HG03342 (cell line): ENCODE measurements around the gene LPAR3.
"Not testable (repeated sequence)": the region's sequence is repeated elsewhere in the genome, so short reads cannot be mapped to it uniquely, and the experiment has no call there.

Experiments
- ATAC-seq: cut with Tn5 transposase; IDR thresholded peaks from one replicate; pipeline ENCODE4 v1.9.1; 2021; ENCODE audit warnings: mild to moderate bottlenecking, moderate library complexity; ENCODE audit not compliant: unreplicated experiment

LPAR3 gene

DNA sequence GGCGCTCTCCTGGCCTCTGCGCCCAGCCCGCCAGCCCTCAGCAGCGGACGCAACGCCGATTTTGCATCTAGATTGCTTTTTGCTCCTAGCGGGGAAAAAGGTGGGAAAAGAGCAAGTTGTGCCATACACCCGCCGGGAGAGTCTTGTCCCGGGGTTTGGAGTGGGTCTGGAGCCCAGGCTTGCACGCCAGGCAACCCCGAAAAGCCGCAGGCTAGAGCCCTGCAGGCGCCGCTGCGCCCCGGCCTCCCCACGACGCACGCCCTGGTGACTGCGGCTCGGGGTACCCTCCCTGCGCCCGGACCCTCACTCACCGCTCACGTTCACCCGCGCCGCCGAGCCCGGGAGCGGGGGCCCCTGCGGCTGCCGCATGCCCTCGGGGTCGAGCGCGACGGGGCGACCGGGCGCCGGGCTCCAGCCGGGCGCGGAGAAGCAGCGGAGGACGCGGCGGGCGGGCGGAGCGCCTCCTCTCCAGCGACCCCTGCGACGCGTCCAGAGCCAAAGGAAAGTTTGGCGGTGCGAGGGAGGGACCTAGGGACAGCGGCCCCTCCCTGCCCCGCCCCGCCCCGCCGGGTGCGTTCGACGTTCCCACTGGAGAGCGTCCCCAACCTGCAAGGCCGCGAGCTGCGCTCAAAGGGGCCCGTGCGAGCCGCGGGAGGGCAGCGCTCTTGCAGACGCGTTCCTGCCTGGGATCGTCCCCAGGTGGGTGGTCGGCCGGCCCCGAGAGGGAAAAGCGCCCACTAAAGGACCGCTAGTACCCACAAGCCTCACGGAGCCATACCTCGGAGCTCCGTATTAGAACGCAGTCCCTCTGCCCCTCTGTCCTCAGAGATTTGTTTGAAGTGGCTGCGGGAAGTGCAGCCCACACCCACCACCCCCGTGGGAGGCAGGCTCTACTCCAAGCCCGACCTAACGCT is at the start of gene LPAR3:
TSS of gene LPAR3 (minus strand) at position 502 of the 914 bp plus-strand sequence. CDS start 27,086 bp downstream, outside the sequence.
- no peak for ATAC-seq

- ATAC-seq = no peak
These were observed 48.8 kb upstream of the LPAR3 start for GRCh38 chr1:84941843-84942242.

DNA sequence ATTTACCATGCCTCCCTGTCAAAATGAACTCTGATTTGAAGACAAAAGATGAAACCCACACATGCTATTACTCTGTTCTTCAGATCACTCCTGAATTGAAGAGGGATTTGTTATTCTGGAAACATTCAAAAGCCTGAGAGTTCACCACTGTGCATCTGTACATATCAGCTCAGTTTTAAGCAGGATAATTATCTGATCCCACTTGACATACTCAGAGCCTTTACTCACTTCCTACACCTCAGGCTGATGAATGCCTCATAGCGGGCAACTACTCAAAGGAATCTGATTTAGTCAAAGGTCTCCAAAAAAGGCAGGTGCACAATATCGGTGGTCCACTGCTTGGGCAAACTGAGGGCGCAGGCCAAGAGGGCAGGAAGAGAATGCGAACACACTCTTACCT is 47.5 kb upstream of the LPAR3 start:
- no peak for ATAC-seq

GRCh38 chr1:84939761-84940160 is 46.8 kb upstream of the LPAR3 start:
- no peak for ATAC-seq

GRCh38 chr1:84939151-84939550 is 46.1 kb upstream of the LPAR3 start:
- ATAC-seq = no peak

- no peak for ATAC-seq
These were observed 43.3 kb upstream of the LPAR3 start for GRCh38 chr1:84936116-84936810.

GRCh38 chr1:84933011-84933611 is 40.1 kb upstream of the LPAR3 start:
- no peak for ATAC-seq

- ATAC-seq = no peak
These were observed 37.8 kb upstream of the LPAR3 start for GRCh38 chr1:84930831-84931230.

- no peak for ATAC-seq
These were observed 37.3 kb upstream of the LPAR3 start for GRCh38 chr1:84930329-84930728.

DNA sequence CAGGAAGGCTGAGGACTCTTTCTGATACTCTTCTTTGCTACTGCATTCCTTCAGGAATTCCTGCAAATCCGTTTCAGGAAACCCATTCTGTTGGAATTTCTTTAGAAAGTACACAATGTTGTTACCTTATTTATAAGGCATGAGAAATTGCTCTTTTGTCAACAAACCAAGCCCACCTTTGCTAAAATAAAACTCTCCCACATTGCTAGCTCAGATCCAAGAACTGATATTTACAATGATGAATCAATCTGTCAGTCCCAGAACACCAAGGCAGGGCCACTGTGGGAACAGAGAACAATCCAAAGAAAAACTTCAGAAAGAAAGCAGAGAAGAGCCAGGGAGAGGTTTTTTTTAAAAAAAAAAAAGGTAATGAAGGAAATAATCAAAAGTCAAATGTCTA is 36.6 kb upstream of the LPAR3 start:
- ATAC-seq = no peak

- no peak for ATAC-seq
These were observed 36.0 kb upstream of the LPAR3 start for GRCh38 chr1:84928979-84929378.

GRCh38 chr1:84923317-84923716 is 30.3 kb upstream of the LPAR3 start:
- no peak for ATAC-seq

- ATAC-seq = no peak
These were observed 27.2 kb upstream of the LPAR3 start for GRCh38 chr1:84920159-84920558.

- no peak for ATAC-seq
These were observed 26.5 kb upstream of the LPAR3 start for GRCh38 chr1:84919461-84919970.

DNA sequence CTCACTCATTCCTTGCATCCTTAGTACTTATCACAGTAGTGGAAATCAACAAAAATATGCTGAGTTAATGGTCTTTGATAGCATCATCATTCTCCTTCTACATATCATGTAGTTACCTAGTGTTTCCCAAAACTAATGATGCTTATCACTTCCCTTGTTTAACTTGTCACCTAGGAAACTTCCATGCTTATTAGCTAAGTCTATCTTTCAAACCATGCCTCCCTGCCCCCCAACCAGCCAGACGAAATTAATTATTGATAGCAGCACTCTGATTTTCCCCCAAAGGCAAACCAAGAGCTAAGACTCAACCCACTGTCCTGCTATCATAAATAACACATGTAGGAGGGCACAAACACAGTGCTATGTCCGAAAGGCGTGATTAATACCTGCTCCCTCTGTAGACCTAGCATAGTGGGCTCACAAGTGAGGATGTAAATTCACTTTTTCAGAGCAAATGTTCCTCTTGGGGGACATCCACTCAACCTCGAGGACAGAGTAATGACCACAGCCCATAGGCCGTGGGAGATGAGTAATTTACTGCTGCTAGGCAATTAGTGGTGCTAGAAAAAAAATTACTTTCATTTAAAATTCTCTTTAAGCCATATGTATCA is 25.8 kb upstream of the LPAR3 start:
- ATAC-seq = no peak

DNA sequence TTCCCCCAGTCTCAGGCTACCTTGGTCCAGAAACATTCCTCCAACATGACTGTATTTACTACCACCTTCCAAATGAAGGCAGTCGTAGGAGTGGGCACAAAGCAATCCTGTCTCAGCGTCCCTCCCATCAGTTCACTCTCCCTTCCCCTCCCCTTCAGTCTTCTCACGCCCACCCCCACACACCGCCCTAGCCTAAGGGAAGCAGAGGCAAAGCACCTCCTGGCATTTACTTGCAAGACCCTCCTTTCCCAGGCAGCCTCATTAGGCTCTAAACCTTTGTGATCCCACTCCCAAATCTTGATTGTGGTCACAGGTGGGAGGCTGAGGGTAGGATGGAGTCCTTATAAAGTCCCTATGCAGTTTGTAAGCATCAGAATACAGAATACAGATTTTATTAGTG is 23.9 kb upstream of the LPAR3 start:
- ATAC-seq = no peak

- no peak for ATAC-seq
These were observed 20.5 kb upstream of the LPAR3 start for GRCh38 chr1:84913555-84913892.

DNA sequence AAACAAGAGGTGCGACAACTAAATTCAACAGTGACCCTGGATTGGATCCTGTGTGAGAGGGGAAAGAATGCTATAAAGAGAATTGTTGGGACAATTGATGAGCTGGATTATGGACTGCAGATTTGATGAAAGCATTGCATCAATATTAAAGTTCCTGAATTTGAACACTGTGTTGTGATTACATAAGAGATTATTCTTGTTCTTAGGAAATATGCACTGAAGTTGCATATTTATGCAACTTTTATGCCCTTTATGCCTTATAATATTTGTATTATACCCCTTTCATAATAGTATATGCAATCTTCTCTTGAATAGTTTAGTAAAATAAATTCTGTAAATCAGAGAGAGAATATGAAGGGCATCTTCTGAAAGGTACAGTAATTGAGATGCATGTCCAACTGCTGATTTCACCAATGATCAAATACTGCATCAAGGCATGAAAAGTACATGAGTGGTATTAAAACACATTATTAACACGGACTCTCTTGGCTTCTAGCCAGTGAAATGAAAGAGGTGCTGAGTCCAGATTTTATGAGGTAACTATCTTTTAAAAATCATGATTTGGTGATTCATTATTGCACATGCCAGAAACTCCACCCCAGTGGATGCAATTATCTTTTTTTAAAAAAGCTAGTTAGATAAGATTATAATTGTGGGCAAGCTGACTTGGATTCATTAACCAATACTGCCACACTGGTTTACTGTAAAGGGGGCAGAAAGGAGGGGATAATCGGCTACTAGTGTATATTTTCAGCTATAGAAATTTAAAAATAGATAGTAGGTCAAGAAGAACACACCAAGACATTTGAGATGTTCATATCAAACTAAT is 19.9 kb upstream of the LPAR3 start:
- no peak for ATAC-seq

DNA sequence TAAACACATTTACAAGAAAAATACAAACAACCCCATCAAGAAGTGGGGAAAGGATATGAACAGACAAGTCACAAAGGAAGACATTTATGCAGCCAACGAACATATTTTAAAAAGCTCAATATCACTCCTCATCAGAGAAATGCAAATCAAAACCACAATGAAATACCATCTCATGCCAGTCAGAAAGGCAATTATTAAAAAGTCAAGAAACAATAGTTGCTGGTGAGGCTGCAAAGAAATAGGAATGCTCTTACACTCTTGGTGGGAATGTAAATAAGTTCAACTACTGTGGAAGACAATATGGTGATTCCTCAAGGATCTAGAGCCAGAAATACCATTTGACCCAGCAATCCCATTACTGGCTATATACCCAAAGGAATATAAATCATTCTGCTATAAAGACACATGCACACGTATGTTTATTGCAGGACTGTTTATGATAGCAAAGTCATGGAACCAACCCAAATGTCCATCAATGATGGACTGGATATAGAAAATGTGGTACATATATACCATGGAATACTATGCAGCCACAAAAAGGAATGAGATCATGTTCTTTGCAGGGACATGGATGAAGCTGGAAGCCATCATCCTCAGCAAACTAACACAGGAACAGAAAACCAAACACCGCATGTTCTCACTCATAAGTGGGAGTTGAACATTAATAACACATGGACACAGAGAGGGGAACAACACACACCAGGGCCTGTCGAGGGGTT is 15.9 kb upstream of the LPAR3 start:
- not testable (repeated sequence) for ATAC-seq
